HL-60/S4 treated with retinoic acid at 250 ng/mL for 4 days and 3 days (cell line): ENCODE data around the gene AFF3.
"Not testable (repeated sequence)": the region's sequence is repeated elsewhere in the genome, so short reads cannot be mapped to it uniquely, and the experiment has no call there.

ENCODE experiments used
- in situ Hi-C: fragments of 300-500 bp; cut with MboI; formaldehyde crosslinking; loops from 2 replicates; pipeline ENCODE4 v1.7.0; 2022; ENCODE audit warnings: low sequenced_read_pairs

The AFF3 gene

GRCh38 chr2:99806758-99807157 is 335.6 kb downstream of the AFF3 start:
- in situ Hi-C loops, result no loop called here

- in situ Hi-C loops, result no loop called here
Observed at GRCh38 chr2:99805930-99806476, 336.4 kb downstream of the AFF3 start.

- in situ Hi-C loops, result no loop called here
Observed at GRCh38 chr2:99803846-99804245, 338.5 kb downstream of the AFF3 start.

GRCh38 chr2:99802734-99803133 is 339.7 kb downstream of the AFF3 start:
- in situ Hi-C loops, result no loop called here

GRCh38 chr2:99801327-99801901 is 341.0 kb downstream of the AFF3 start:
- in situ Hi-C loops, result no loop called here

GRCh38 chr2:99797475-99797874 is 344.9 kb downstream of the AFF3 start:
- in situ Hi-C loops, result no loop called here

GRCh38 chr2:99794414-99794813 is 348.0 kb downstream of the AFF3 start:
- in situ Hi-C loops, result no loop called here

GRCh38 chr2:99793022-99793421 is 349.4 kb downstream of the AFF3 start:
- in situ Hi-C loops, result no loop called here

- in situ Hi-C loops, result no loop called here
Observed at GRCh38 chr2:99789849-99790248, 352.5 kb downstream of the AFF3 start.

- in situ Hi-C loops, result no loop called here
Observed at GRCh38 chr2:99787769-99788382, 354.5 kb downstream of the AFF3 start.

GRCh38 chr2:99786636-99787390 is 355.6 kb downstream of the AFF3 start:
- in situ Hi-C loops, result no loop called here

- in situ Hi-C loops, result no loop called here
Observed at GRCh38 chr2:99784946-99785345, 357.4 kb downstream of the AFF3 start.

GRCh38 chr2:99784282-99784681 is 358.1 kb downstream of the AFF3 start:
- in situ Hi-C loops, result no loop called here

- in situ Hi-C loops, result no loop called here
Observed at GRCh38 chr2:99780276-99780675, 362.1 kb downstream of the AFF3 start.

- in situ Hi-C loops, result no loop called here
Observed at GRCh38 chr2:99779276-99779675, 363.1 kb downstream of the AFF3 start.

GRCh38 chr2:99777656-99778290 is 364.6 kb downstream of the AFF3 start:
- in situ Hi-C loops, result no loop called here

- in situ Hi-C loops, result no loop called here
Observed at GRCh38 chr2:99776906-99777646, 365.3 kb downstream of the AFF3 start.

- in situ Hi-C loops, result no loop called here
Observed at GRCh38 chr2:99776206-99776905, 366.0 kb downstream of the AFF3 start.

- in situ Hi-C loops, result no loop called here
Observed at GRCh38 chr2:99775585-99775984, 366.8 kb downstream of the AFF3 start.

- in situ Hi-C loops, result not testable (repeated sequence)
Observed at GRCh38 chr2:99773642-99774041, 368.7 kb downstream of the AFF3 start.
